HepG2 (cell line): ENCODE measurements around the gene TLX3. TPM values are rescaled to one million over a fixed set of nuclear protein-coding genes. Genes with fewer than 3 reads are reported as not detected.

ENCODE experiments used
- polyA plus RNA-seq, 8 experiments: library from polyadenylated mRNA; depleted of rRNA in 3 of 8; stranded (reverse) in 7 of 8; unstranded in 1 of 8; fragments of >200 nt; fragmentation: Illumina TruSeq in 4 of 8; extraction: Trizol in 4 of 8; gene quantifications; 2 replicates each; pipeline versions ENCODE4 v1.2.1 to v1.2.3, GENCODE V29; 2011 to 2016; ENCODE audit warnings: low read depth in 4 of 8, missing spikeins in 1 of 8, mixed read lengths in 1 of 8; ENCODE audit not compliant: insufficient read depth in 1 of 8
- small RNA-seq, 3 experiments: library from RNA; depleted of rRNA; stranded (forward); fragments of <200 nt; gene quantifications; one replicate each; pipeline ENCODE3, GENCODE V24; 2012; ENCODE audit warnings: low read depth in 2 of 3, low replicate concordance in 1 of 3; ENCODE audit not compliant: insufficient read length in 3 of 3, insufficient read depth in 2 of 3
- total RNA-seq, 5 experiments: library from RNA; depleted of rRNA; stranded (reverse); fragments of >200 nt; fragmentation: Illumina TruSeq; extraction: Trizol; gene quantifications; 2 replicates each; pipeline ENCODE4 v1.2.3, GENCODE V29; 2016; ENCODE audit warnings: low read depth in 1 of 5

The TLX3 gene
- total and polyA plus RNA-seq, 2 of the 13 experiments (the other 11 are each of a cell fraction or from before 2014, with no cell fraction given), result not detected

Small RNA genes lying within 50 kb of the gene (small RNA-seq; reads per million reads assigned to genes)
- 0 reads per million in 3 experiments for gene AC091980.1
- 0 reads per million in 3 experiments for gene RN7SL339P

Other genes starting within 250 kb of the TLX3 start
- 3,353 and 5,553 TPM in 2 replicates for gene NPM1, start 78.6 kb downstream of the TLX3 start, total RNA-seq (2016; rRNA removed; fragmentation: Illumina TruSeq; extraction: Trizol)
- 1,684 and 2,047 TPM in 2 replicates for gene NPM1, start 78.6 kb downstream of the TLX3 start, polyA plus RNA-seq (2011; rRNA removed)
- not detected in 2 replicates for gene FGF18, start 110.4 kb downstream of the TLX3 start, total RNA-seq (2016; rRNA removed; fragmentation: Illumina TruSeq; extraction: Trizol)
- 0.04 TPM in 1 of 2 replicates, not detected in the other for gene FGF18, start 110.4 kb downstream of the TLX3 start, polyA plus RNA-seq (2011; rRNA removed)